Activated CD8-positive, alpha-beta memory T cell treated with anti-CD3 and anti-CD28 coated beads, Interleukin-2, amount 50 U/mL, for 24 hours (primary cell): ENCODE measurements around the gene ANKRD29.
"Not testable (repeated sequence)": the region's sequence is repeated elsewhere in the genome, so short reads cannot be mapped to it uniquely, and the experiment has no call there.

Source experiments
- DNase-seq: peaks from one replicate; pipeline ENCODE4 v3.0.0-alpha.2; 2020; ENCODE audit errors: extremely low read depth

Gene ANKRD29

DNA sequence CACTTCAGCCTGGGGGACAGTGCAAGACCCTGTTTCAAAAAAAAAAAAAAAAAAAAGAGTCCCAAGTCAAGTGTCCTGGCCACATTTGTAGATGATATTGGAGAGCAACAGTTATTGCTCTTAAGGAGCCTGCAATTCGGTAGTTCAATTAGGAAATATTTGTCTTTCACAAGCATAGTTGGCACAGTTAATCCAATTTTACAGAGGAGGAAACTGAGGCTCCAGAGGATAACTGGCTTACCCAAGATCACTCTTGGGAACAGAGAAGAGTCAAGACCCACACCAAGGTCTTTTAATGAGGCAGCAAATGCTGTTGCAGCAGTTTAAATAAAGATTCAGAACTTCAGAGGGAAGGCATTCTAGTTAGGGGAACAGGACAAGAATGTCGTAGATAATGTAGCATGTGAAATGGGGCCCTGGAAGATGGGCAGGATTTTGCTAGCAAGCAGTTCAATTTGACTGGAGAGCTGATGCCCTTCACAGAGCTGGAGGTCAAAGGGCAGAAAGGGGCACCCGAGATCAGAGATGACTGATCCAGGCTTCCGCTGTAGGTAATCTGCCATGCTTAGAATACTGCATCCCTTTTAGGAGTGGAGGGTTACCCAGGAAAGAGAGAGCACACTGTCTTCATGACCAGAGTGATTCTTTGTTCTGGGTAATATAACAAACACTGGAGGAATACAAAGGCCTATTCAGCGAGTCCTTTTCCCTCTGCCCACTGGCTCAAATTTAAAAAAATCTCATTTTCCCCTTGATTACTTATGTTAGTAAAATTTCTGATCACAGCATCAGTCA is 79.4 kb downstream of the ANKRD29 start:
- no peak for DNase-seq

DNA sequence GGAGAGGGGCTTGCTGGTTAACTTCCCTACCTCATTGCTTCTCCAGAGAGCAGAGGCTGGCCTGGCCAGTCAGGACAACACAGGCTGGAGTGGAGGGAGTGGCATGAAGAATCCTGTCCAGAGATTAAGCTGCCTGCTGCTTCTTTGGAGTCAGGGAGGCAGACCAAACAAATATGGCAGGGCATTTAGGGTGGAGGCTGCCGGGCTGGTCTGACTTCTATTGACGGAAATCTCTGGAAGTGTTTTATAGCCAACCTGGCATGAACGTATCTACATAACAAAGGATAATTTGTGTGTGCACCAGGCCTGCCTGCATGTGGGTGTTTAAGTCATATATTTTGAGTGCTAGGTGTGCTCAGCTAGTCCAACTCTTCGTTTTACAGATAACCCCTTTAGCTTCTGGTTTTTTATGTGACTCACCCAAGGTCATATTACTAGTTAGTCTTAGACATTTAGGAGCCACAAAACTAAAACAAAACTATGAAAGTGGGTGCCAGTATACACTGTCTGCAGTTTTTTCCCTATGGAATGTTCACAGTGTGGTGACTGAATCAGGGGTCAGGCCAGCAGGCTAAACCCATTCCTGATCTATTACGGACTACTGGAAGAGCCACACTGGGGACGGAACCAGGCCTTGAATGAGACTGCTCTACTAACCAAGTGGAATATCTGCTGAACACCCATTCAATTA is 81.9 kb downstream of the ANKRD29 start:
- no peak for DNase-seq

DNA sequence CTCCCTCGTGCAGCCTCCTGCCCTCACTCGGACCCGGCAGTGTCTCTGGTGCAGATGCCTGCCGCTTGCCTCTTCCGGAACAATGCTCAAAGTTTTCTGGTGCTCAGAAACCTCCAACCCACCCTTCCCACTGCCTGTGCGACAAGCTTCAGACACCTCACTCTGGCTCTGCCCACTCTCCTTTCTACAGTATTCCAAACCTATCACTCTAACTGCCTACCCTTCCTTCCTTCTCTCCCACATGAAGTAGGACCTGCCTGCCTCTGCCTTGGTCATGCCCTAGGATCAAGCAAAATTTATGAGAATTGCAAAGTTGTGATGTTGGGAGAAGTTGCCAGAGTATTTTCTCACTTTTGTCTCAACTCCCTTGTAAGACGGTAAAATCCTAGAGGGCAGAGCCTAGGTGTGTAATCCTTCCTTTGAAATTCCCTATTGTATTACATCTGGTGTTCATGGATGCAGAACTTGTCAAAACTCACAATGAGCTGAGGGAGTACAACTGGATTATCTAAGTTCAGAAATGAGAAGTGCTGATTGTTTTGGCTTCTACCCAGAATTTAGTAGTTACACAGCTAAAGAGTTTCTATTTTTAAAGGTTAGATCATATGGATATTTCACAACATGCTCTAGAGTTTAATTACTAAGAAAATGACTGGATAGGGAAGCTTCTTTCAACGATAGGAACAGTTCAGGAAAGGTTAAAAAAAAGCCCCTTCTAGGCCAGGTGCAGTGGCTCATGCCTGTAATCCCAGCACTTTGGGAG is 83.6 kb downstream of the ANKRD29 start:
- no peak for DNase-seq

DNA sequence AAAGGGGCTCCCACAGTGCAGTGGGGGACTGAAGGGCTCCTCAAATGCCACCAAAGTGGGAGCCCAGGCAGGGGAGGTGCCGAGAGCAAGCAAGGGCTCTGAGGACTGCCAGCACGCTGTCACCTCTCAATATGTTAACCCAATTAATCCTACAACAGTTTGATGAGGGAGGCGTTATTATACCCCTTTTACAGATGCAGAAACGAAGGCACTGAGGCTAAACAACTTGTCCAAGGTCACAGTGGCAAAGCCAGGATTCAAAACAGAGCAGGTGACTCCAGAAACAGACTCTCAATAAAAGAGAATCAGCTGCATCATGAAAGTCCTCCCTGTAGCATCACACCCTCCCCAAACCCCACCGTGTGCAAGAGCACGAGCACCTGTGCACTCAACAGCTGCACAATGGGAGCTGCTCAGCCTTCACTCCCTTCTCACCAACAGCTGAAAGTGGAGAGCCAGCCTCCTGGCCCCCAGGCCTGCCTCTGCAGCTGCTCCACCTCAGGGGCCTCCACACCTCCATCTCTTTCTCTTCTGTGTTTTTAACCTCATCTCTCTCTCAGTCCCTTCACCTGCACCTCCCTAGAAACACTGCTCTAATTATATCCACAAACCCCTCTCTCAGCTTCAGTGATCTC is 84.5 kb downstream of the ANKRD29 start:
- no peak for DNase-seq

DNA sequence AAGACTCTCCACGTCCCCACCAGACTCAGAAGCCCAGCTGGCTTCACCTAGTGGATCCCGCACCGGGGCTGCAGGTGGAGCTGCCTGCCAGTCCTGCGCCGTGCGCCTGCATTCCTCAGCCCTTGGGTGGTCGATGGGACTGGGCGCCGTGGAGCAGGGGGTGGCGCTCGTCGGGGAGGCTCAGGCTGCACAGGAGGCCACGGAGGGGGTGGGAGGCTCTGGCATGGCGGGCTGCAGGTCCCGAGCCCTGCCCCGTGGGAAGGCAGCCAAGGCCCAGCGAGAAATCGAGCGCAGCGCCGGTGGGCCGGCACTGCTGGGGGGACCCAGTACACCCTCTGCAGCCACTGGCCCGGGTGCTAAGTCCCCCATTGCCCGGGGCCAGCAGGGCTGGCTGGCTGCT is 85.2 kb downstream of the ANKRD29 start:
- not testable (repeated sequence) for DNase-seq

DNA sequence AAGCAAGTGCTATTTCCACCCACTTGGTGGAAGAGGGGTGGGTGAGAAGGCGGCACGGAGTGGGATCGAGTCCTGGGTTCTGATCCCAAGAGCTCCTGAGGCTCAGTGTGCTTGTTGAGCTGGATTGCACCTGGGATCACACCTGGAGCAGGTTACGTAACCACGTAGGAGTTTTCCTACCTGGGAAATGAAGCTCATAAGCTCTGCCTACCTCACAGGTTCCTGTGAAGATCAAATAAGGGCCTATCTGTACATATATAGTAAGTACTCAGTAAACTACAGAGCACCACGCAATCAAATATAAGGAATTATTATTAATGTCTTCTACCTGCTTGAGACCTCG is 87.4 kb downstream of the ANKRD29 start:
- DNase-seq, result no peak

DNA sequence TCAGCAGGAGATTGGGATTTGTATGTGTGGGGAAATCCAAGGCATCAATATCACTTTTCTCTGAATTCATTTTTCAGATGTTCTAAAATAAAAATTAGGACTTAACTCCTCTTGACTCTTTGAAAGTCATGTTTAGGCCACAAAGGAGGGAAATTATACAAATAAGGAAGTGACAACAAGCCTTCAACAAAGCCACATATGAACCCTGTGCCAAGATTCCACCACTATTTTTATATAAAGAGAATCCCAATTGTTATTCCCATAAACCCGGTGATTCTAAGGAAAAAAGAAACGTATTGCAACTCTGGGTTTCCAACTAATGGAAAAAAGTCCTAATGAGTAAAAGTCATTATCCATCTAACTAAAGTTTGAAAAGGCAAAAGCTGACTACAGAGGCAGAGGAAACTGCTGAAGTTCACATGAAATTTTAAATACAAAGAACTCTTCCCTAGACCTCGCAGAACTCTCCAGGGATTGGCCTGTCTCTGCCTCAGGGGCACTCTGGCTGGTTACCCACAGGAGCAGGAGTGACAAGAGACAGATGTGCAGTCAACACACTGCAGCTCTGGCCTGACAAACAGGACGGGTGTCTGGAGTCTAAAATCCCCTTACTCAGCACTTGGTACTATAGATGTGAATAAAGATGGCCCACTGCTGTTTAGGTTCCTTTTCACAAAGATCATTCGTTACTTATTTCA is 88.0 kb downstream of the ANKRD29 start:
- DNase-seq, result no peak

DNA sequence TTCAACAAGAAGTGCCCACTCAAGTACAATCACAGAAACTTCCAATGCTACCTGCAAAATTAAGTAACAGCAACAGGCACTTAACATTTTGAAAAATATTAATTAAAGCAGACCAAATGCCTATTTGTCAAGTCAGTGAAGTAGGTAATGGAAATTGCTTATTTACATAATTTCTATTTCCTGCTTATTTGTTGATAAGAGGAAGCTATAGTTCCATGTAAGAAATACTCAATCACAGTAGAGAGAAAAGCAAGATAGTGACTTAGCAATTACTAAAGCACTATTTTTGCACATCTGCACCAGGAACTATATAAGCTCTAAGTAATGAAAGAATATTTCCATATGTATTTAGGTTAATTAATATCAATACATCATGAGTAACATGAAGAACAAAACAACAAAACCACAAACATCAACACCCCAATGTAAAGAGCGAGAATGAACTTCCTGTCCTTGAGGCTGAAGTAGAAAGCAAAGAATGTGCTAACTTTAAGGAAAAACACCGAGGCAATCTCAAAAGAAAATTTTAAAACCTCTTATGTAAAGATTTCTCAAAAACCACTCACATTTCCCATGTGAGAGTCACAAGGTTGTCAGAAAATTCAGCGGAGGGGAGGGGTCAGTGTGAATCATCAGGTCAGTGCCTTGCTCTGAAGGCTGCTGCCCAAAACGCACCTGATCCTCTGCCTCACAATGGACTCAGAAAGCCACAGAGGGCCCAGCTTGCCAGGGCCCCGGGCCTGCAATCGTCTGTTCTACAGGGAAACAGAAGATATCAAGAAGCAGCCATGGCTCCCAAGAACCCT is 88.9 kb downstream of the ANKRD29 start:
- no peak for DNase-seq

DNA sequence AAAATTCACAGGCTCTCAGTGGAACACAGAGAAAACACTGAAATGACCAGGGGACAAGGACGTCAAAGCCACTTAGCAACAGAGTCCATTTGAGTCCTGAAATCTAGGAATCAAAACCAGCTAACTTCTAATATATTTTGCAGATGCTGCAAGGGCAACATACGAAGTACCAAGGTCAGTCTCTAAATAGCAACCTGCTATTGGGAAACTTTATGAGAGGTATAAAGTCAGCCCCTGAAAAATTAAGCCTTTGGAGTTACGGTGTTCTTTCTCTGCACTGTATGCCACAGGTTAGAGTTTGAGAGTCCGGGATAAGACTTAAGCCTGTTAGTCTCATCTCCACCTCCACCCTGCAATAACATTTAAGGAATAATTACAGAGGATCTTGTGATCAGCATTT is 89.7 kb downstream of the ANKRD29 start:
- DNase-seq, result no peak

DNA sequence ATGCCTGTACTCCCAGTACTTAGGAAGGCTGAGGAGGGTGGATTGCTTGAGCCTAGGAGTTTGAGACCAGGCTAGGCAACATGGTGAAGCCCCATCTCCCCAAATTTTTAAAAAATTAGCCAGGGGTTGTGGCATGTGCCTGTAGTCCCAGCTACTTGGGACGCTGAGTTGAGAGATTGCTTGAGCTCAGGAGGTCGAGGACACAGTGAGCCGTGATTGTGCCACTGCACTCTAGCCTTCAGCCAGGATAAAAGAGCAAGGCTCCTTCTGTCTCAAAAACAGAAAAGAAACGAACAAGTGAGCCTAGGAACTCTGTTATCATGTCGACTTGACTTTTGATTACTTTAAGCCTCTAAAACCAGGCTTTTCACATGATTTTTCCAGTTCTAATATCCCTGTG is 90.1 kb downstream of the ANKRD29 start:
- DNase-seq, result no peak

DNA sequence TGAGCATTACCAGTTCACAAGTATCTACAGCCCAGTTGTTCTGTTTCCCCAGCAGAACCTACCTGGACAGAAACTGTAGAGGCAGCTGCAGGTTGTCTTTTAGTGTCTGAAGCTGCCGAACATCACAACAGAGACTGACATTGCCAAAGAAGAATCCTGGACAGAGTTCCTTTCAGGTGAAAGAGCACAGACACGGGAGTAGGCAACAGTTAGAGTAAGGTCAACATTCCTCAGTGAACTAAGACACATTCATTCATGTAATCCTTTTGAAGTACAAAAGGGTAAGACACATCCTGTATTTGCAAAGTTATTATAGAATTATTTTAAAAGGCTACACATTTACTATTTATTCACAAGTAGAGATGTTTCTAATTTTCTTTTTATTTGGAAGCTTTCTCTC is 90.7 kb downstream of the ANKRD29 start:
- no peak for DNase-seq

DNA sequence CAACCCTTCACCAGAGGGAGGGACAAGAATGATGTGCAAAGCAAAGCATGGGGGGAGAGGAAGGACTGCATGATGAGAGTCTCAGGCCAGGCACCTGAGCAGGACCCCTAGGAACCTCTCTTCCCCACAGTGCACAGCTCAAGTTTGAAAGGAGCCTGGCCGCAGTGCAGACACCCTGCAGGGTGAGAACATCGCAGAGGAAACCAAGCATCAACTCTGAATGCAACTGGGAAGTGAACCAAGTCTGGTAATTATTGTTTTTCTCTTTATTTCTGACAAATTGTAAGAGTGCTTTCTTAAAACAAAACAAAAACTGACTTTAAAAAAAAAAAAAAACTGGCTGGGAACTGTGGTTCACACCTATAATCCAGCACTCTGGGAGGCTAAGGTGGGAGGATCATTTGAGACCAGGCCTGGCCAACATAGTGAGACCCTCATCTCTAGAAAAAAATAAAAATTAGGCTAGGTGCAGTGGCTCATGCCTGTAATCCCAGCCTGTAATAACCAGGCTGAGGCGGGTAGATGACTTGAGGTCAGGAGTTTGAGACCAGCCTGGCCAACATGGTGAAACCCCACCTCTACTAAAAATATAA is 91.7 kb downstream of the ANKRD29 start:
- no peak for DNase-seq

DNA sequence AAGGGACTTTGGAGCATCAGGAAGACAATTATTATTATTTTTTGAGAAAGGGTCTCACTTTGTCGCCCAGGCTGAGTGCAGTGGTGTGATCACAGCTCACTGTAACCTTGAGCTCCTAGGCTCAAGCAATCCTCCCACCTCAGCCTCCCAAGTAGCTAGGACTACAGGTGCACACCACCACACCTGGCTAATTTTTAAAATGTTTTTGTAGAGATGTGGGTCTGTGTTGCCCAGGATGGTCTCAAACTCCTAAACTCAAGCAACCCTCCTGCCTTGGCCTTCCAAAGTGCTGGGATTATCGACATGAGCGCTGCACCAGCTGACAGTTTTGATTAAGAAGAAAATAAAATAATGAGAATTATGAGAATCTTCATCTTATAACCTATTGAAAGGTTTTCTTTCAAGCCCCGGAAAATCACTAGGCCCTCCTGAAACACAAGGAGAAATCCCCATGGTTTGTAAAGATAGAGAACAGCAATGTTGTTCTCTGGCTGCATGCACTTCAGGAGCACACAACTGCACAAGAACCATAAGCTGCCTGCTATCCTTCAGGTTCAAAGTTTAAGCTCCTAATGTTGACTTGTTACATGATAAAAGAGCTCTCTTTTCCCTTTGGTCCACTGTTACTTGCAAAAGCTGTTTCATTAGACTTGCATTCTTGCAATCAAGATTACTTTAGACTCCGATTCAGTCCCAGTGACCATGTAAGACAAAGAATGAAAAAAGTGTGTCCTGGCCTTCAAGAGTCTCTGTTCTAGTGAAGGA is 93.2 kb downstream of the ANKRD29 start:
- DNase-seq, result no peak

DNA sequence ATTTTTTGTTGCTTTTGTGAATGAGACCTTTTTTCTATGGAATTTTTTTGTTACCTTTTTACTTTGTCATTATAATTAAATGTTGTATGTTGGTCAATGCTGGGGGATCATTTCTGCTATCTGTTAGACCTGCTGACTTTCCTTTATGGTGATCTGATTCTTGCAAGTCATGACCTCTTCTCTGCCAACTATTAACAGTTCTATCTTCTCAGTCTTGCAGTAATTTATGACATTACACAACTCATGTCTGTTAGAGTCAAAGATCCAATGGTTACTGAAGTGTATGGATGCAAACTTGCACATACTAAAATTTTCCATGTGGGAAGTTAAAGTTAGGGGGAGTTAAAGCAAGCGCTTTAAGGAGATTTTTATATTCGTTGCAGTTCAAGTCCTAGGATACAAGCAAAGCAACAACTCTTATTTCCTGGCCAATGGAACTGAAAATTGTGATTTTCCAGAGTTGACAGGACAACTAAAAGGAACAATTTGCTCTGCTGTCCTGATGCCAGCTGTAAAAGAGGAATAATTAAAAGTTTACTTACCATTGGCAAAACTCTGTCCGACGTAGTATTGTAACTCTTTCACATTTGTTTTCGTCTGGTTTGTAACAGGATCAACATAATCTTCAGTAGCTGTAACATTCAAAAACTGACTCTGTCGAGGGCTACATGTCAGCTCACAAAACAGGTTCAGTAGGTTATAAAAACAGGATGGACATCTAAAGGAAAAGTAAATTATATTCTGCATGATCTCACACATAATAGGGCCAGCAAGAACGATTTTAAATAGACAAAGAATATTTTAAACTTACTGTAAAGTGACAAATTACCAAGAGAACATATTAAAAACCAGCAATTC is 94.2 kb downstream of the ANKRD29 start:
- DNase-seq, result no peak

DNA sequence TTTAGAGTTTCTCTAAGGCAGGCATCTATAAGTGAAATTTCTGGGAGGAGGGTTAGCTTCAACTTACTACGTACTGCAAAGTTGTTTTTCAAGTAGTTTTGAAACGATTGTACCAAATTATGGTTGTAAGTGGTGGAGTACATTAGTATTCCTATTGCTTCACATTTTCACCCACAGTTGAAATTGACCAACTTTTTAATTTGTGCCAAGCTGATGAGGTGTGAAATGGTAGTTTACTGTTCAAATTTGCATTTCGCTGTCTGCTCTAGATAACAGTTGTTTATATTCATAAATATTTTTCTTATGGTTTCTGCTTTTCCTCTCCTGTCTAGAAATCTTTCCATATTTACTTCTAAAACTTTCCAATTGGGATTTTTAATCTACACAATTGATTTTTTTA is 95.0 kb downstream of the ANKRD29 start:
- no peak for DNase-seq

DNA sequence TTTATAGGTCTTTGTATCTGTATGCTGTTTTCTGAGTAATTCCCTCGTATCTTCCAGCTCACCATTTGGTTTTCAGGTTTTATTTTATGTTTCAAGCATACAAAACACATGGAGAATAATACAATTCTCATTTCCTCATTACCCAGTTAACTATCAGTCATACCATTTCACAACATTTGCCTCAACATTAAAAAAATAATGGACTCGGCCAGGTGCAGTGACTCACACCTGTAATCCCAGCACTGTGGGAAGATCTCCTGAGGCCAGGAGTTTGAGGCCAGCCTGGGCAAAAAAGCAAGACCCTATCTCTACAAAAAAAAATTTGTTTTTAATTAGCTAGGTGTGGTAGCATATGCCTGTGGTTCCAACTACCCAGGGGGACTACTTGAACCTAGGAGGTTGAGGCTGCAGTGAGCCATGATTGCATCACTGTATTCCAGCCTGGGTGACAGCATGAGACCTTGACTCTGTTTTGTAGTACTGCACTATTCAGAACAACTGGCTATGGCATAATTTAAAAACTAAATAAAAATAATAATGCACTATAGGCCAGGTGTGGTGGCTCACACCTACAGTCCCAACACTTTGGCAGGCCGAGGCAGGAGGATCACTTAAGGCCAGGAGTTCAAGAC is 96.7 kb downstream of the ANKRD29 start:
- DNase-seq, result no peak

DNA sequence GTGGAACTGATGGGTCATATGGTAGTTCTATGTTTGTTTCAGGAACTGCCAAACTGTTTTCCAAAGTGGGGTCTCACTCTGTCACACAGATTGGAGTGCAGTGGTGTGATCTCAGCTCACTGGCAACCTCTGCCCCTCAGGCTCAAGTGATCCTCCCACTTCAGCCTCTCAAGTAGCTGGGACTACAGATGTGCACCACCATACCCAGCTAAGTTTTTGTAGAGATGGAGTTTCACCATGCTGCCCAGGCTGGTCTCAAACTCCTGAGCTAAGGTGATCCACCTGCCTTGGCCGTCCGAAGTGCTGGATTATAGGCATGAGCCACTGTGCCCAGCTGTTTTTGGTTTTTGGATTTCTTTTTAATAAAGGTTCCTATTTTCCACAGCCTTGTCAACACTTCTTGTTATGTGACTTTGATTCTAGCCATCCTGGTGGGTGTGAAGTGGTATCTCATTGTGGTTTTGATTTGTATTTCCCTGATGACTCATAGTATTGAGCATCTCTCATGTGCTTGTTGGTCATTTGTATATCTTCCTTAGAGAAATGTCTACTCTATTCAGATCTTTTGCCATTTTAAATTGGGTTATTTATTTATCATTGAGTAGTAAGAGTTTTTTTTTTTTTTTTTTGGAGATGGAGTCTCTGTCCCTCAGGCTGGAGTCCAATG is 99.2 kb downstream of the ANKRD29 start:
- no peak for DNase-seq

DNA sequence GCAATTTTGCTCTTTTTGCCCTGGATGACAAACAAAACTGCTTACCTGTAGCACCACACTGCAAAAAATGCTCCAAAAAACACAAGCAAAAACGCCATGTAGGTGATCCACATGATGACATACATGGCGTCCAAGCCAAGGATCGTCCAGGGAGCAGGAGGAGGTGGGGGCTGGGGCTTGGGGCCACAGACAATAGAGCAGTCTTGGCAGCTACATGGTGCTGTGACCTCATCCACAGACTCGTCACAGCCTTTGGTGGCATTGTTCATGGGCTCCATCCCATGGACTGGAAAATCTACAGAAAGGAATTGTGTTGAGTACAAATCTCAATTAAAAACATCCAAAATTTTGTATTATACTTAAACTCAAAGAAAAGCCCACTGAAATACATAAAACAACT is 102.5 kb downstream of the ANKRD29 start:
- DNase-seq, result no peak
